Sigmoid colon (tissue), 7 donors: Measurements from ENCODE around the gene CDK8. TPM values are rescaled to one million over a fixed set of nuclear protein-coding genes. Genes with fewer than 3 reads are reported as not detected.

Source experiments
- DNase-seq: peaks from one replicate; pipeline ENCODE4 v3.0.0-alpha.2; 2019
- H3K27ac ChIP-seq, 4 donors: fragments of 200-600 bp; sonication (generic); one replicate each; pipeline ENCODE4 v1.5.1; 2016 to 2019; ENCODE audit warnings: mild to moderate bottlenecking in 1 of 4
- H3K27me3 ChIP-seq, 3 donors: fragments of 200-600 bp; sonication (generic); one replicate each; pipeline ENCODE4 v1.5.1; 2019; ENCODE audit warnings: mild to moderate bottlenecking in 1 of 3
- H3K36me3 ChIP-seq, 4 donors: fragments of 200-600 bp; sonication (generic); one replicate each; pipeline ENCODE4 v1.5.1; 2016 to 2019
- H3K4me1 ChIP-seq, 4 donors: fragments of 200-600 bp; sonication (generic); one replicate each; pipeline ENCODE4 v1.5.1; 2017 to 2019
- H3K4me3 ChIP-seq, 4 donors: fragments of 200-600 bp; sonication (generic); one replicate each; pipeline ENCODE4 v1.5.1; 2017 to 2019; ENCODE audit warnings: mild to moderate bottlenecking in 2 of 4, moderate library complexity in 1 of 4
- H3K9me3 ChIP-seq, 4 donors: fragments of 200-600 bp in 3 of 4; sonication (generic) in 3 of 4; one replicate each; pipeline versions ENCODE4 v1.5.1 to v1.6.1; 2013 to 2019
- EP300 ChIP-seq, 4 donors: sonication (generic); formaldehyde crosslinking; IDR thresholded peaks; one replicate each; pipeline ENCODE4 v1.6.1; 2017; ENCODE audit warnings: antibody characterized with exemption in 4 of 4
- POLR2A ChIP-seq, 2 donors: fragments of 450-650 bp; IDR thresholded peaks; one replicate each; pipeline ENCODE4 v1.6.1; 2016; ENCODE audit warnings: antibody characterized with exemption in 2 of 2, mild to moderate bottlenecking in 2 of 2, moderate library complexity in 2 of 2
- POLR2AphosphoS5 ChIP-seq, 4 donors: sonication (generic); formaldehyde crosslinking; IDR thresholded peaks; one replicate each; pipeline ENCODE4 v1.6.1; 2017; ENCODE audit warnings: antibody characterized with exemption in 4 of 4
- WGBS, 2 donors: extraction: QIAGEN DNeasy Blood & Tissue Kit; methylation state at CpG; one replicate each; pipeline ENCODE4 v1.1.7; 2013; 5-methylcytosine and 5-hydroxymethylcytosine counted together
- intact Hi-C: fragments of 100-400 bp; cut with DNase I; formaldehyde crosslinking; loops from one replicate; pipeline ENCODE4 v1.15.1; 2023
- polyA plus RNA-seq, 3 donors: library from polyadenylated mRNA; stranded (reverse); fragments of 200-250 nt; gene quantifications; one replicate each; pipeline ENCODE4 v1.2.3, GENCODE V29; 2013
- total RNA-seq, 4 donors: library from RNA; depleted of rRNA; stranded (reverse); fragments of >200 nt; gene quantifications; one replicate each; pipeline ENCODE4 v1.1.0, GENCODE V29; 2016
- TF ChIP-seq, protein P1 (sequence below), 4 experiments: fragments of 450-650 bp in 3 of 4; fragments of 200-600 bp in 1 of 4; IDR thresholded peaks; one replicate each; pipeline ENCODE4 v1.5.1; 2016 to 2019; ENCODE audit warnings: antibody characterized with exemption in 4 of 4, mild to moderate bottlenecking in 3 of 4, moderate library complexity in 2 of 4
- donor health status: healthy with polysubstance abuse.
- donor health status: Bipolar disorder and iron deficiency.
- donor health status: healthy.

CDK8 gene
- total and polyA plus RNA-seq, 7 donors = 10.8 to 78.6 (median 42.3) TPM

DNA sequence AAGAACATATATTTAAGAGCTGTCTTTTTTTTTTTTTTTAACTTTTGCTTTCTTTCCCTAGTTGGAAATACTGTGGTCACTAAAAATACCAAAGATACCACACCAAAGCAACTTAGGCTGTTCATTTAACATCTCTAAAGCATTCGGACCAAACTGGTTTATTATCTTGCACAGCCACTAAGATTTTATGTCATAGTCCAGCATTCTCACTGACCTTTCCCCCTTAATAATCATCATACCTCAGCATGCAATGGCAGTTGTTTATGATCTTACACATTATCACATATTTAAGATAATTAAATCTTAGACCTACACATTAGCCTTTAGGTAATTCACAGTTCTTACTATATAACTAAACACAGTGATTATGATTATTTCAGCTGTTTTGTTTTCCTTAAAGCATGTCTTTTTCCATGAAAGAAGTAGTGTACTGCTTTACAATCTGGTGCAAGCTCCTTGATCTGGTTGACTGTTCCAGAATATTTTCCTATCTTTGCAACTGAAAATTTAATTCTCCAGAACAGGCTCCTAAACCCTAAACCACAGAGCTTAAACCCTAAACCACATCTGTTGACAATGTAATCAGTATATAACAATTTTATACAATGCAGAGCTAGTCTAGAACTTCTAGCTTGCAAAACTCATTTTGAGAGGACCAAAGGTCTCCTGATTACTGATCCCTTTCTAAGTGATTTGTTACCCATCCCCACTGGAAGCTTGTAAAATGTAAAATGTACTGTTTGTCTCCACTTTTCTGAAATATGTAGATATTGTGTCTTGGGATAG is 74.2 kb downstream of the CDK8 start:
- intact Hi-C loops = loop anchor here (5.0 kb wide), 2 partner anchors 76 to 94 kb away; partner anchors contain the start of gene CDK8
- 16 to 51% methylated on average over 1 of the region's 1 CpG for WGBS, 2 donors

DNA sequence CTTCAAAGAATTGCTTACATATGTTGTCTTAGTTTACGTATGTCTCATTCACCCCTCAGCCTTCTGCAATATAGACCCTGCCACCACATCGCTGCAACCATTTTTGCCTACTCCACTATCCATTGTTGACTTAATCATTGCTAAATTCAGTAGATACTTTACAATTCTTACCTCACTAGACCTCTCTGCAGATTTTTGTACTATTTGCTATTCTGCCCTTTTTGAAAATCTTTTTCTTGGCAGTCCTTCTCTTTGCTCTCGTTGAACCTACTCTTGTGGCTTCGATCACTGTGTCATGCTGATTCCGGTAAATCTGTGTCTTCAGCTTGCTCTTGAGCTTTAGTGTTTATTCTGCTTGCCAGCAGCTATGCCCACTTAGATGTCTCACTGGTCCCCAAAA is 81.2 kb downstream of the CDK8 start:
- TF ChIP-seq POLR2AphosphoS5 (IDR thresholded peaks at IDR 0.05) (no peak), POLR2A (IDR thresholded peaks at IDR 0.05) (no peak), EP300 (IDR thresholded peaks at IDR 0.05) (no peak)
- Histone ChIP-seq H3K9me3 (no peaks in the 10 kb centered on the region), H3K4me1 (peaks cover 0 to 6% (median 0%) of the 10 kb centered on the region in 4 donors), H3K27me3 (no peaks in the 10 kb centered on the region), H3K36me3 (no peaks in the 10 kb centered on the region), H3K4me3 (no peak overlapping the region), H3K27ac (no peak overlapping the region)
- no peak for DNase-seq
- 95% methylated on average over 5 of the region's 5 CpGs for WGBS, 2 donors
- intact Hi-C loops = no loop called here

More for the DNA sequence above, 74.2 kb downstream of the CDK8 start:
- H3K27me3 ChIP-seq = no peaks in the 10 kb centered on the region
- no peak for TF ChIP-seq EP300 (IDR thresholded peaks at IDR 0.05)
- TF ChIP-seq POLR2AphosphoS5 (IDR thresholded peaks at IDR 0.05) = no peak
- no peak for TF ChIP-seq POLR2A (IDR thresholded peaks at IDR 0.05)
- TF ChIP-seq, protein P1, sequence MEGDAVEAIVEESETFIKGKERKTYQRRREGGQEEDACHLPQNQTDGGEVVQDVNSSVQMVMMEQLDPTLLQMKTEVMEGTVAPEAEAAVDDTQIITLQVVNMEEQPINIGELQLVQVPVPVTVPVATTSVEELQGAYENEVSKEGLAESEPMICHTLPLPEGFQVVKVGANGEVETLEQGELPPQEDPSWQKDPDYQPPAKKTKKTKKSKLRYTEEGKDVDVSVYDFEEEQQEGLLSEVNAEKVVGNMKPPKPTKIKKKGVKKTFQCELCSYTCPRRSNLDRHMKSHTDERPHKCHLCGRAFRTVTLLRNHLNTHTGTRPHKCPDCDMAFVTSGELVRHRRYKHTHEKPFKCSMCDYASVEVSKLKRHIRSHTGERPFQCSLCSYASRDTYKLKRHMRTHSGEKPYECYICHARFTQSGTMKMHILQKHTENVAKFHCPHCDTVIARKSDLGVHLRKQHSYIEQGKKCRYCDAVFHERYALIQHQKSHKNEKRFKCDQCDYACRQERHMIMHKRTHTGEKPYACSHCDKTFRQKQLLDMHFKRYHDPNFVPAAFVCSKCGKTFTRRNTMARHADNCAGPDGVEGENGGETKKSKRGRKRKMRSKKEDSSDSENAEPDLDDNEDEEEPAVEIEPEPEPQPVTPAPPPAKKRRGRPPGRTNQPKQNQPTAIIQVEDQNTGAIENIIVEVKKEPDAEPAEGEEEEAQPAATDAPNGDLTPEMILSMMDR (IDR thresholded peaks at IDR 0.05) = no peak
- no peaks in the 10 kb centered on the region for H3K36me3 ChIP-seq
- no peaks in the 10 kb centered on the region for H3K9me3 ChIP-seq
- H3K4me1 ChIP-seq = peaks cover 0 to 49% (median 42%) of the 10 kb centered on the region in 4 donors
- H3K4me3 ChIP-seq = no peak overlapping the region
- H3K27ac ChIP-seq = peak overlapping the region in 2 of 4 donors; percentile 69 to 76
- DNase-seq = no peak

DNA sequence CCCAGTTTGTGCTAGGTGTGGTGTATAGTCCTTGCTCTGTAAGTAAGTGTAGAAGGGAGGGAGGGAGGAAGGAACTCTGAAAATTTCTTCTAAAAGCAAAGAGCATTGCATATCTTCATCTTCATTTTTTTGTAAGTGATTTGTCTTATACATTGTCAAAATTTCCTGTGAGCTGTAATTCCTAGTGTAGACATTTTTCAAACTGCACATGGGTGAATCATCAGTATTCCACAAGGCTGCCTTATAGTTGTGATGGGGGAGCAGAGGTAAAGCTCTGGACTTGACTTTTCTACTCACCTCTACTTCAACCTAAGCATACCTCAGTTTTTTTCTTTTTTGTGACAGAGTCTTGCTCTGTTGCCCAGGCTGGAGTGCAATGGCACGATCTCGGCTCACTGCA is 86.9 kb downstream of the CDK8 start:
- Histone ChIP-seq H3K9me3 (no peaks in the 10 kb centered on the region), H3K4me3 (no peak overlapping the region), H3K27ac (no peak overlapping the region), H3K36me3 (peaks cover 0 to 6% (median 0%) of the 10 kb centered on the region in 4 donors), H3K4me1 (peaks cover 0 to under 1% (median 0%) of the 10 kb centered on the region in 4 donors), H3K27me3 (no peaks in the 10 kb centered on the region)
- WGBS, 2 donors = 93 to 100% methylated on average over 2 of the region's 2 CpGs
- intact Hi-C loops = no loop called here
- TF ChIP-seq POLR2A (IDR thresholded peaks at IDR 0.05) (no peak), EP300 (IDR thresholded peaks at IDR 0.05) (no peak), POLR2AphosphoS5 (IDR thresholded peaks at IDR 0.05) (no peak)
- TF ChIP-seq, protein P1 (IDR thresholded peaks at IDR 0.05) = no peak
- DNase-seq = no peak

- no peak for DNase-seq
- Histone ChIP-seq H3K36me3 (peaks cover 0 to 6% (median 0%) of the 10 kb centered on the region in 4 donors), H3K9me3 (no peaks in the 10 kb centered on the region), H3K27me3 (no peaks in the 10 kb centered on the region), H3K4me1 (no peaks in the 10 kb centered on the region), H3K4me3 (no peak overlapping the region), H3K27ac (no peak overlapping the region)
- intact Hi-C loops = no loop called here
- TF ChIP-seq POLR2AphosphoS5 (IDR thresholded peaks at IDR 0.05) (no peak), EP300 (IDR thresholded peaks at IDR 0.05) (no peak), POLR2A (IDR thresholded peaks at IDR 0.05) (no peak)
- TF ChIP-seq, protein P1 (IDR thresholded peaks at IDR 0.05) = no peak
- WGBS, 2 donors = 95 to 97% methylated on average over 5 of the region's 5 CpGs
These were observed 89.0 kb downstream of the CDK8 start for GRCh38 chr13:26342898-26343297.

DNA sequence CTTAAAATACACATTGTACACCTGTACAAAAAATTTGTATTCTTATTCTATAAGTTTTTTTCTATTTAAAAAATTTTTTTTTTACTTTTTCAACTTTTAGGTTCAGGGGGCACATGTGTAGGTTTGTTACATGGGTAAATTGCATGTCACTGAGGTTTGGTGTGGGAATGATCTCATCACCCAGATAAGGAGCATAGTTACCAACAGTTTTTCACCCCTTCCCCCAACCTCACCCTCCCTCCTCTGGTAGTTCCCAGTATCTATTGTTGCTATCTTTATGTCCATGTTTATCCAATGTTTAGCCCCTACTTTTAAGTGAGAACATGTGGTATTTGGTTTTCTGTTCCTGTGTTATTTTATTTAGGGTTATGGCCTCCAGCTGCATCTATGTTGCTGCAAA is 89.9 kb downstream of the CDK8 start:
- H3K27ac ChIP-seq = no peak overlapping the region
- intact Hi-C loops = no loop called here
- TF ChIP-seq POLR2A (IDR thresholded peaks at IDR 0.05) = no peak

More for the DNA sequence above, 89.9 kb downstream of the CDK8 start:
- H3K36me3 ChIP-seq = peaks cover 0 to 6% (median 0%) of the 10 kb centered on the region in 4 donors
- H3K4me3 ChIP-seq = no peak overlapping the region
- no peaks in the 10 kb centered on the region for H3K4me1 ChIP-seq
- H3K9me3 ChIP-seq = no peaks in the 10 kb centered on the region
- no peak for DNase-seq
- no peaks in the 10 kb centered on the region for H3K27me3 ChIP-seq
